ENCODE measurements around the gene MTR. TPM values are rescaled to one million over a fixed set of nuclear protein-coding genes. Genes with fewer than 3 reads are reported as not detected.

The MTR gene
- total RNA-seq, 2 experiments from 2014 or later: 22.3 to 63.8 TPM

DNA sequence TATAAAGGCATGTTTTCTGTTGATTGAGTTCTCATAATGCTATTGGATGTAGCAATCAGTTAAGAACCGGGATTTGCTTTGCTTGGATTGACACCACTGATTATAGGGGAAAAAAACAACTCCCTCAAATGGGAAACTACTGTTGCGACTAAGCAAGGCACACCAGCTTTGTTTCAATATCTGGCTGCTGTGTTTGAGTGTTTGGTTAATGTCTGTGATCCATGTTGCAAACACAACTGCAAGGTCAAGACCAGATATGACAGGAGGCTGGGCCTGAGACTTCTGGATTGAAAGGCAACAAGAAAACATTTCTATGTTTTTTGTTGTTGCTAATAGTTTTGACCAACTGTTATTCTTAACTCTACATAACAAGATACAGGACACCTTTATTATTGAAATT lies 50.7 kb downstream of the MTR start:
- H3K9me3 ChIP-seq (ENCODE audit: low read length): no peaks in the 10 kb centered on the region
- TF ChIP-seq EZH2phosphoT487 (IDR thresholded peaks at IDR 0.05; ENCODE audit: borderline replicate concordance, low read depth, low read length): no peak
- TF ChIP-seq, protein P1, sequence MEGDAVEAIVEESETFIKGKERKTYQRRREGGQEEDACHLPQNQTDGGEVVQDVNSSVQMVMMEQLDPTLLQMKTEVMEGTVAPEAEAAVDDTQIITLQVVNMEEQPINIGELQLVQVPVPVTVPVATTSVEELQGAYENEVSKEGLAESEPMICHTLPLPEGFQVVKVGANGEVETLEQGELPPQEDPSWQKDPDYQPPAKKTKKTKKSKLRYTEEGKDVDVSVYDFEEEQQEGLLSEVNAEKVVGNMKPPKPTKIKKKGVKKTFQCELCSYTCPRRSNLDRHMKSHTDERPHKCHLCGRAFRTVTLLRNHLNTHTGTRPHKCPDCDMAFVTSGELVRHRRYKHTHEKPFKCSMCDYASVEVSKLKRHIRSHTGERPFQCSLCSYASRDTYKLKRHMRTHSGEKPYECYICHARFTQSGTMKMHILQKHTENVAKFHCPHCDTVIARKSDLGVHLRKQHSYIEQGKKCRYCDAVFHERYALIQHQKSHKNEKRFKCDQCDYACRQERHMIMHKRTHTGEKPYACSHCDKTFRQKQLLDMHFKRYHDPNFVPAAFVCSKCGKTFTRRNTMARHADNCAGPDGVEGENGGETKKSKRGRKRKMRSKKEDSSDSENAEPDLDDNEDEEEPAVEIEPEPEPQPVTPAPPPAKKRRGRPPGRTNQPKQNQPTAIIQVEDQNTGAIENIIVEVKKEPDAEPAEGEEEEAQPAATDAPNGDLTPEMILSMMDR (conservative IDR thresholded peaks at IDR 0.05; ENCODE audit: low read length): no peak
- no peaks in the 10 kb centered on the region for H3K9me2 ChIP-seq (ENCODE audit: insufficient read depth, low read length)
- CTCF ChIA-PET (ENCODE audit: unreplicated experiment): no interaction called here
- no peak overlapping the region for H3K27ac ChIP-seq (ENCODE audit: low read depth, low read length, poor library complexity, severe bottlenecking)
- intact Hi-C loops (cut with micrococcal nuclease; ENCODE audit: unreplicated experiment): no loop called here
- no peak for DNase-seq (ENCODE audit: low spot score)
- no TSS peak for BruUV-seq (replicated peaks)
- no peak overlapping the region for H3K4me2 ChIP-seq (ENCODE audit: low read length)
- H3K4me3 ChIP-seq (ENCODE audit: low read depth, low read length, poor library complexity, severe bottlenecking): no peak overlapping the region
- no peaks in the 10 kb centered on the region for H3K79me2 ChIP-seq (ENCODE audit: insufficient read depth, low read depth, low read length)
- H3K36me3 ChIP-seq (ENCODE audit: insufficient read depth, low read length): peaks cover 87% of the 10 kb centered on the region
- no peak overlapping the region for H2AFZ ChIP-seq (ENCODE audit: low read length)
- POLR2A ChIA-PET: no interaction called here
- no peaks in the 10 kb centered on the region for H3K4me1 ChIP-seq (ENCODE audit: insufficient read depth, low read length, poor library complexity, severe bottlenecking)
- H4K20me1 ChIP-seq (ENCODE audit: insufficient read depth, low read length): no peaks in the 10 kb centered on the region

DNA sequence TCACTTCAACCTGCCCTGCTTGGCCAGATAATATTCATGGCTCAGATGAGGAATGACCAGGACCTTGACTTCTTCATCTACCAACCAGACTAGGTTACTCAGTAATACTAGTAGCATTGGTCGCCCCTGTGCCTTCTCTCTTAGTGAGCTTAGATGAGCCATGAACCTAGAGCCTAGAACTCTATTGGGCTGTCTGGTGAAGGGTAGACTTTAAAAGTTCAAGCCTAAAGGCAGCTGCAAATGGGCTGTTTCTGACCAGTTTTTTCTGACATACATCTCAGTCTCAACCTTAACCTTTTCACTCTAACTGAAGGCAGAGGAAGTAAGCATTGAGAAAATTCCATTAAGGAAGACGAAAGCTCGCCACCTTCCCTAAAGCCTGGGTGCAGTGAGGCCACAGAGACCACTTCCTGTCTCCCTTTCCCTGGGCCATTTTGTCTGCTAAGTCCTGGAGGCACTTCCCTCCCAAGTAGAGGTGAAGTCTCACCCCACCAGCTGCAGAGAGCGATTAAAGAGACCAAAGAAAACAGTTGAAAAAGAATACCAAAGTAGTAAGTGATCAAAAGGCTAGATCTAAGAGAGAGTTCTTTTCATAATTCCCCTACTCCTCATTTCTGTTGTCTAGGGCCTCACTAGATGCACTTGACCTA lies 53.3 kb downstream of the MTR start:
- Histone ChIP-seq H3K4me1 (ENCODE audit: insufficient read depth, low read length, poor library complexity, severe bottlenecking) (no peaks in the 10 kb centered on the region), H2AFZ (ENCODE audit: low read length) (no peak overlapping the region), H3K9me3 (ENCODE audit: low read length) (no peaks in the 10 kb centered on the region), H3K4me2 (ENCODE audit: low read length) (no peak overlapping the region), H3K9me2 (ENCODE audit: insufficient read depth, low read length) (no peaks in the 10 kb centered on the region), H3K4me3 (ENCODE audit: low read depth, low read length, poor library complexity, severe bottlenecking) (no peak overlapping the region), H3K27ac (ENCODE audit: low read depth, low read length, poor library complexity, severe bottlenecking) (no peak overlapping the region), H3K36me3 (ENCODE audit: insufficient read depth, low read length) (peaks cover 89% of the 10 kb centered on the region), H4K20me1 (ENCODE audit: insufficient read depth, low read length) (no peaks in the 10 kb centered on the region), H3K79me2 (ENCODE audit: insufficient read depth, low read depth, low read length) (no peaks in the 10 kb centered on the region)
- no peak for DNase-seq (ENCODE audit: low spot score)
- POLR2A ChIA-PET: no interaction called here
- no TSS peak for BruUV-seq (replicated peaks)
- intact Hi-C loops (cut with micrococcal nuclease; ENCODE audit: unreplicated experiment): no loop called here
- CTCF ChIA-PET (ENCODE audit: unreplicated experiment): no interaction called here
- TF ChIP-seq, protein P1 (conservative IDR thresholded peaks at IDR 0.05; ENCODE audit: low read length): no peak
- no peak for TF ChIP-seq EZH2phosphoT487 (IDR thresholded peaks at IDR 0.05; ENCODE audit: borderline replicate concordance, low read depth, low read length)

DNA sequence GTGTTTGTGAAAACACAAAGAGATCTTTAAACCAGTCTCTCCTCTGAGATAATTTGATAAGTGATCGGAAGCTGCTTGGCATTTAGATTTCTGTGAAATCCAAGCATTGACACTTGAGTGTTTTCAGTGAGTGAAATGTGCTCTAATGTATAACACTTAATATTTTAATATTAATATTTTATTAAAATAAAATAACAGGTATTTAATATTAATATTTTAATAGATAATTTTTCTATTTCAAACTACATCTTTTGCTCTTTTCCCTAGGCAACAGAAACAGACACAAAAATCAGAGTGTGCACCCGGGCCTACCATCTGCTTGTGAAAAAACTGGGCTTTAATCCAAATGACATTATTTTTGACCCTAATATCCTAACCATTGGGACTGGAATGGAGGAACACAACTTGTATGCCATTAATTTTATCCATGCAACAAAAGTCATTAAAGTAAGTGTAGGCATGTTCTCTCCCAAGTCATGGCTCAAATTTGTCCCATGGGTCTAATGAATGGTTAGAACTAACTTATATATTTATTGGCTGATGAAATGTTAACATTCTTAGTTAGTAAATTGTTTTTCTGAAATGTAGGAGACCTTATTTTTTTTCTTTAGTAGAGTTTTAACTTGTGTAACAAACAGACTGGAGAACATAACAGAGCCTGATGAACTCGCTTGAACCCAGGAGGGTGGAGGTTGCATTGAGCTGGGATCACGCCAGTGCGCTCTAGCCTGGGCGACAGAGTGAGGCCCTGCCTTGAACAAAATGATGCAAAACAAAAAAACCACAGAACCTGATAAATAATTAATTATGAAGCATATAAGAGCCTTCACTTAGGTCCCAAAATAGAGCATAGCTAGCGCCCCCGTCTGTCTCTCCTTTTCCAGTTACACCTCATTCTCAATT lies 55.2 kb downstream of the MTR start:
- POLR2A ChIA-PET: no interaction called here
- CTCF ChIA-PET (ENCODE audit: unreplicated experiment): no interaction called here
- Histone ChIP-seq H3K9me2 (ENCODE audit: insufficient read depth, low read length) (no peaks in the 10 kb centered on the region), H3K9me3 (ENCODE audit: low read length) (no peaks in the 10 kb centered on the region), H3K27ac (ENCODE audit: low read depth, low read length, poor library complexity, severe bottlenecking) (no peak overlapping the region), H4K20me1 (ENCODE audit: insufficient read depth, low read length) (no peaks in the 10 kb centered on the region), H3K4me2 (ENCODE audit: low read length) (no peak overlapping the region), H3K79me2 (ENCODE audit: insufficient read depth, low read depth, low read length) (no peaks in the 10 kb centered on the region), H3K4me1 (ENCODE audit: insufficient read depth, low read length, poor library complexity, severe bottlenecking) (no peaks in the 10 kb centered on the region), H3K36me3 (ENCODE audit: insufficient read depth, low read length) (peaks cover 94% of the 10 kb centered on the region), H2AFZ (ENCODE audit: low read length) (no peak overlapping the region), H3K4me3 (ENCODE audit: low read depth, low read length, poor library complexity, severe bottlenecking) (no peak overlapping the region)
- intact Hi-C loops (cut with micrococcal nuclease; ENCODE audit: unreplicated experiment): no loop called here
- no peak for DNase-seq (ENCODE audit: low spot score)
- TF ChIP-seq EZH2phosphoT487 (IDR thresholded peaks at IDR 0.05; ENCODE audit: borderline replicate concordance, low read depth, low read length): no peak
- TF ChIP-seq, protein P1 (conservative IDR thresholded peaks at IDR 0.05; ENCODE audit: low read length): no peak
- no TSS peak for BruUV-seq (replicated peaks)

All from OCI-LY7 (cell line).